K562 treated with DMSO at 1 percent for 12 hours (cell line): ENCODE data around the gene PWWP3B. TPM values are rescaled to one million over a fixed set of nuclear protein-coding genes. Genes with fewer than 3 reads are reported as not detected.

Experiments
- total RNA-seq: library from RNA; unstranded; fragments of 300-600 nt; gene quantifications from 2 replicates; pipeline ENCODE4 v1.2.3, GENCODE V29; 2022; ENCODE audit not compliant: insufficient read depth

Gene PWWP3B
- total RNA-seq: not detected in 2 replicates

DNA sequence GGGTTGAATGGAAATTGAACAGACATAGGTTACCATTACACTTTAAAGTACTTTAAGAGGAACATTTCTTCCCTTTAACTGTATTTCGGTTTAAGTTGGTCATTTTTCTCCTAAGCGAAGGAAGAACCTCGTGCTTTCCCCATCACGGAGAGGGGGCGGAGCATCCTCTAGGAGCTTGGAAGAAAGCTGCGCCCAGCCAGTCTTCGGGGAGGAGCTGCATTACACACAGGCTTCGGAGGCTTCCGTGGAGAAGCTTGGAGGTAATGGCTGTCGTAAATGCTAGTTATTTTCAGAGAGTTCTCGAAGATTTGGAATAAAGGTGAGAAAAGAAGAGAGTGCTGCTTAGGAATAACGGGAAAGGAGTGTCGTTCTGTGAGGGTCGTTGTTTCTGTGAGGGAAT lies at the start of gene PWWP3B:
TSS of gene PWWP3B (plus strand) at position 199 of the 400 bp plus-strand sequence. CDS start 37,128 bp downstream, outside the sequence.

Other genes with a start within 250 kb of the PWWP3B start
- gene SERPINA7, start 129.6 kb upstream of the PWWP3B start, total RNA-seq: not detected in 2 replicates